Liver (tissue), 9 donors: Measurements from ENCODE around the gene CCDC40. TPM values are rescaled to one million over a fixed set of nuclear protein-coding genes. Genes with fewer than 3 reads are reported as not detected.

Source experiments
- DNase-seq: peaks from one replicate; pipeline ENCODE4 v3.0.0-alpha.2; 2017; ENCODE audit warnings: low spot score
- H3K27ac ChIP-seq, 2 donors: one replicate each; pipeline ENCODE4 v1.7.0; 2013; ENCODE audit warnings: inconsistent platforms in 2 of 2, low read length in 2 of 2, control low read depth in 1 of 2, low read depth in 1 of 2, mild to moderate bottlenecking in 1 of 2
- H3K27me3 ChIP-seq, 4 donors: one replicate each; pipeline versions ENCODE4 v1.6.1 to v1.7.0; 2013; ENCODE audit warnings: low read length in 3 of 4, inconsistent platforms in 1 of 4, mild to moderate bottlenecking in 1 of 4, moderate library complexity in 1 of 4; ENCODE audit not compliant: control insufficient read depth in 4 of 4, insufficient read depth in 4 of 4
- H3K36me3 ChIP-seq, 4 donors: one replicate each; pipeline versions ENCODE4 v1.6.1 to v1.7.0; 2013; ENCODE audit warnings: low read length in 3 of 4, mild to moderate bottlenecking in 3 of 4, low read depth in 1 of 4, moderate library complexity in 1 of 4; ENCODE audit not compliant: control insufficient read depth in 4 of 4, insufficient read depth in 3 of 4
- H3K4me1 ChIP-seq, 4 donors: one replicate each; pipeline versions ENCODE4 v1.6.1 to v1.7.0; 2013; ENCODE audit warnings: low read length in 3 of 4, mild to moderate bottlenecking in 3 of 4, moderate library complexity in 1 of 4; ENCODE audit not compliant: control insufficient read depth in 4 of 4, insufficient read depth in 4 of 4
- H3K4me3 ChIP-seq, 3 donors: one replicate each; pipeline versions ENCODE4 v1.6.1 to v1.7.0; 2013; ENCODE audit warnings: low read length in 3 of 3, control low read depth in 1 of 3, low read depth in 1 of 3, mild to moderate bottlenecking in 1 of 3
- H3K9ac ChIP-seq, 2 donors: one replicate each; pipeline ENCODE4 v1.7.0; 2013; ENCODE audit warnings: low read length in 2 of 2, mild to moderate bottlenecking in 2 of 2, moderate library complexity in 2 of 2, control low read depth in 1 of 2, low read depth in 1 of 2
- H3K9me3 ChIP-seq, 4 donors: one replicate each; pipeline versions ENCODE4 v1.6.1 to v1.7.0; 2013; ENCODE audit warnings: low read length in 3 of 4; ENCODE audit not compliant: control insufficient read depth in 4 of 4
- ATF3 ChIP-seq: IDR thresholded peaks from 2 replicates; pipeline ENCODE4 v1.6.1; 2016; ENCODE audit warnings: antibody characterized with exemption
- CTCF ChIP-seq: fragments of 150-350 bp; IDR thresholded peaks from 2 replicates; pipeline ENCODE4 v1.5.1; 2017; ENCODE audit warnings: improper control_type of control experiment, low read depth, low read length; ENCODE audit not compliant: missing input control
- EGR1 ChIP-seq, 2 donors: IDR thresholded peaks; 2 replicates each; pipeline ENCODE4 v1.6.1; 2016 to 2018; ENCODE audit warnings: antibody characterized with exemption in 2 of 2, low read depth in 2 of 2
- FOXA1 ChIP-seq: IDR thresholded peaks from 2 replicates; pipeline ENCODE4 v1.6.1; 2016; ENCODE audit warnings: antibody characterized with exemption
- FOXA2 ChIP-seq: IDR thresholded peaks from 2 replicates; pipeline ENCODE4 v1.6.1; 2016; ENCODE audit warnings: antibody characterized with exemption
- GABPA ChIP-seq, 2 donors: IDR thresholded peaks in 1 of 2; conservative IDR thresholded peaks in 1 of 2; 2 replicates each; pipeline ENCODE4 v1.6.1; 2016; ENCODE audit warnings: antibody characterized with exemption in 2 of 2, mild to moderate bottlenecking in 1 of 2, moderate library complexity in 1 of 2
- HNF4A ChIP-seq, 2 donors: conservative IDR thresholded peaks; 2 replicates each; pipeline ENCODE4 v1.6.1; 2016; ENCODE audit warnings: antibody characterized with exemption in 2 of 2, mild to moderate bottlenecking in 2 of 2
- HNF4G ChIP-seq: IDR thresholded peaks from 2 replicates; pipeline ENCODE4 v1.6.1; 2016; ENCODE audit warnings: antibody characterized with exemption
- JUND ChIP-seq, 2 donors: IDR thresholded peaks; 2 replicates each; pipeline ENCODE4 v1.6.1; 2016; ENCODE audit warnings: antibody characterized with exemption in 2 of 2
- MAX ChIP-seq: IDR thresholded peaks from 2 replicates; pipeline ENCODE4 v1.6.1; 2016; ENCODE audit warnings: antibody characterized with exemption
- NR2F2 ChIP-seq: IDR thresholded peaks from 2 replicates; pipeline ENCODE4 v1.6.1; 2016; ENCODE audit warnings: antibody characterized with exemption
- RAD21 ChIP-seq, 2 donors: IDR thresholded peaks; 2 replicates each; pipeline ENCODE4 v1.6.1; 2016; ENCODE audit warnings: antibody characterized with exemption in 2 of 2, mild to moderate bottlenecking in 2 of 2
- RXRA ChIP-seq, 2 donors: IDR thresholded peaks; 2 replicates each; pipeline ENCODE4 v1.6.1; 2017 to 2018; ENCODE audit warnings: antibody characterized with exemption in 2 of 2, mild to moderate bottlenecking in 1 of 2
- SP1 ChIP-seq: IDR thresholded peaks from 2 replicates; pipeline ENCODE4 v1.6.1; 2018; ENCODE audit warnings: antibody characterized with exemption, mild to moderate bottlenecking
- TAF1 ChIP-seq: conservative IDR thresholded peaks from 2 replicates; pipeline ENCODE4 v1.6.1; 2016; ENCODE audit warnings: antibody characterized with exemption, mild to moderate bottlenecking
- YY1 ChIP-seq: IDR thresholded peaks from 2 replicates; pipeline ENCODE4 v1.6.1; 2016; ENCODE audit warnings: antibody characterized with exemption, mild to moderate bottlenecking
- ZBTB33 ChIP-seq: IDR thresholded peaks from 2 replicates; pipeline ENCODE4 v1.6.1; 2016; ENCODE audit warnings: antibody characterized with exemption
- WGBS: extraction: QIAGEN DNeasy Blood & Tissue Kit; methylation state at CpG from one replicate; pipeline ENCODE4 v1.1.7; 2013; 5-methylcytosine and 5-hydroxymethylcytosine counted together
- polyA plus RNA-seq, 2 donors: library from polyadenylated mRNA; stranded (reverse) in 1 of 2; unstranded in 1 of 2; fragments of 200-250 nt in 1 of 2; fragments of >200 nt in 1 of 2; fragmentation: Nextera tagmentation in 1 of 2; extraction: Ambion mirVana in 1 of 2; gene quantifications; one replicate each; pipeline versions ENCODE4 v1.2.1 to v1.2.3, GENCODE V29; 2013 to 2015
- total RNA-seq, 2 donors: library from RNA; depleted of rRNA; stranded (reverse); fragments of >200 nt; gene quantifications; one replicate each; pipeline ENCODE4 v1.2.3, GENCODE V29; 2014
- donor health status: healthy.
- donor health status: healthy.
- donor health status: healthy.
- donor health status: healthy.
- donor health status: healthy.

Gene CCDC40
- total and polyA plus RNA-seq, 4 donors, result 0.60 to 3.0 (median 1.4) TPM

GRCh38 chr17:80050706-80051105 is 14.3 kb downstream of the CCDC40 start:
- Histone ChIP-seq H3K36me3 (no peaks in the 10 kb centered on the region), H3K9me3 (no peaks in the 10 kb centered on the region), H3K9ac (no peak overlapping the region), H3K27ac (no peak overlapping the region), H3K4me1 (peaks cover 0 to 5% (median 4%) of the 10 kb centered on the region in 4 donors), H3K4me3 (no peak overlapping the region), H3K27me3 (no peaks in the 10 kb centered on the region)
- TF ChIP-seq JUND (IDR thresholded peaks at IDR 0.05), result no peak
- 95% methylated on average over 16 of the region's 16 CpGs for WGBS
- DNase-seq, result no peak

- no peak for DNase-seq
- Histone ChIP-seq H3K9me3 (no peaks in the 10 kb centered on the region), H3K4me1 (no peaks in the 10 kb centered on the region), H3K36me3 (no peaks in the 10 kb centered on the region), H3K27me3 (no peaks in the 10 kb centered on the region), H3K9ac (no peak overlapping the region), H3K27ac (no peak overlapping the region), H3K4me3 (no peak overlapping the region)
- TF ChIP-seq HNF4A (conservative IDR thresholded peaks at IDR 0.05) (no peak), HNF4G (no peak), ZBTB33 (no peak), FOXA1 (no peak), YY1 (no peak), FOXA2 (no peak), SP1 (no peak), MAX (no peak), RXRA (IDR thresholded peaks at IDR 0.05) (no peak), ATF3 (no peak), NR2F2 (no peak)
- WGBS, result 94% methylated on average over 11 of the region's 11 CpGs
Measured at GRCh38 chr17:80051681-80052080, 15.2 kb downstream of the CCDC40 start.

GRCh38 chr17:80053102-80053501 is 16.7 kb downstream of the CCDC40 start:
- no peaks in the 10 kb centered on the region for H3K27me3 ChIP-seq
- WGBS, result 94% methylated on average over 10 of the region's 10 CpGs
- peaks cover 0 to 2% (median 0%) of the 10 kb centered on the region in 4 donors for H3K36me3 ChIP-seq
- no peaks in the 10 kb centered on the region for H3K4me1 ChIP-seq
- no peak for DNase-seq
- H3K9me3 ChIP-seq, result no peaks in the 10 kb centered on the region
- no peak overlapping the region for H3K27ac ChIP-seq
- H3K9ac ChIP-seq, result no peak overlapping the region
- no peak overlapping the region for H3K4me3 ChIP-seq
- no peak for TF ChIP-seq HNF4A (conservative IDR thresholded peaks at IDR 0.05)
- TF ChIP-seq MAX, result no peak
- no peak for TF ChIP-seq SP1
- TF ChIP-seq JUND (IDR thresholded peaks at IDR 0.05), result no peak

GRCh38 chr17:80055597-80055996 is 19.2 kb downstream of the CCDC40 start:
- H3K4me3 ChIP-seq, result no peak overlapping the region
- H3K4me1 ChIP-seq, result no peaks in the 10 kb centered on the region
- no peak overlapping the region for H3K9ac ChIP-seq
- no peak for DNase-seq
- WGBS, result 82% methylated on average over 9 of the region's 9 CpGs
- H3K9me3 ChIP-seq, result no peaks in the 10 kb centered on the region
- peaks cover 0 to 3% (median 0%) of the 10 kb centered on the region in 4 donors for H3K36me3 ChIP-seq
- H3K27me3 ChIP-seq, result no peaks in the 10 kb centered on the region
- TF ChIP-seq ZBTB33 (no peak), RXRA (IDR thresholded peaks at IDR 0.05) (no peak), HNF4A (conservative IDR thresholded peaks at IDR 0.05) (no peak), MAX (no peak), EGR1 (IDR thresholded peaks at IDR 0.05; ENCODE audit: low read depth in 2 of 2) (no peak), SP1 (no peak), FOXA2 (no peak), GABPA (IDR thresholded peaks at IDR 0.05 in 1 of 2, conservative IDR thresholded peaks at IDR 0.05 in 1 of 2) (no peak), TAF1 (no peak), RAD21 (IDR thresholded peaks at IDR 0.05) (no peak), NR2F2 (no peak), YY1 (no peak), CTCF (no peak), JUND (IDR thresholded peaks at IDR 0.05) (no peak)
- H3K27ac ChIP-seq, result no peak overlapping the region
